Glutamatergic neuron (in vitro differentiated cells): Measurements from ENCODE around the gene ULK4. TPM values are rescaled to one million over a fixed set of nuclear protein-coding genes. Genes with fewer than 3 reads are reported as not detected.

ENCODE experiments used
- DNase-seq: peaks from one replicate; pipeline ENCODE4 v3.0.0; 2022
- H3K27ac Mint-ChIP-seq: one replicate; pipeline ENCODE4 v1.8.0; 2020; ENCODE audit warnings: mild to moderate bottlenecking, mixed read lengths, inconsistent platforms; ENCODE audit not compliant: unreplicated experiment
- H3K27me3 Mint-ChIP-seq: one replicate; pipeline ENCODE4 v1.8.0; 2020; ENCODE audit warnings: mild to moderate bottlenecking, moderate library complexity, mixed read lengths, inconsistent platforms; ENCODE audit not compliant: unreplicated experiment
- H3K36me3 Mint-ChIP-seq: one replicate; pipeline ENCODE4 v1.8.0; 2020; ENCODE audit warnings: mild to moderate bottlenecking, mixed read lengths, inconsistent platforms; ENCODE audit not compliant: unreplicated experiment
- H3K4me1 Mint-ChIP-seq: one replicate; pipeline ENCODE4 v1.8.0; 2020; ENCODE audit warnings: mild to moderate bottlenecking, low read depth, mixed read lengths, inconsistent platforms; ENCODE audit not compliant: unreplicated experiment
- H3K4me3 Mint-ChIP-seq: one replicate; pipeline ENCODE4 v1.8.0; 2020; ENCODE audit warnings: mild to moderate bottlenecking, mixed read lengths, inconsistent platforms; ENCODE audit not compliant: unreplicated experiment
- H3K9me3 Mint-ChIP-seq: one replicate; pipeline ENCODE4 v1.8.0; 2020; ENCODE audit warnings: mild to moderate bottlenecking, moderate library complexity, mixed read lengths, inconsistent platforms; ENCODE audit not compliant: unreplicated experiment
- total RNA-seq: library from RNA; stranded (reverse); fragmentation: NEBNext Ultra II Directional; extraction: Animal tissue kit (Norgen Biotek cat#: 25700); gene quantifications from one replicate; pipeline ENCODE4 v1.2.1, GENCODE V29; 2021; ENCODE audit not compliant: unreplicated experiment
- TF ChIP-seq, protein P1 (sequence below): fragments of 200-600 bp; sonication (generic); IDR thresholded peaks from one replicate; pipeline ENCODE4 v1.5.0; 2021; ENCODE audit not compliant: partially characterized antibody, unreplicated experiment

Gene ULK4
- total RNA-seq, 1 donor from 2014 or later, result 9.7 TPM

DNA sequence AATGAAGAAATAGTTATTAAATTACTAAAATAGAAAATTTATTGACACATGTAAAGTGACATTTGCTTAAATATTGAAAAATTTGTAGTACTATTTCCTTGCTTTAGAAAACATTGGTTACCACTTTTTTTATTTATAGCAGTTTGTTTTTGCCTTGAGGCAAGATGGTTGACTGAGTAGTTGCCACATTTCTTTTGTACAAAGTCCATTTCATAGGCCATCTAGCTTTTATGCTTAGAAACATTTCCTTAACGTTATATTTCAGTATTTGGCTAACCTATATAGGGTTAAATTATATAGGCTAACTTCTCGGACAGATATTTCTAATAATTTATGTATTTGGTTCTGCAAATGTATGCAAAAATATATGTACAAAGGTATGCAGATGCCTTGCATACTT lies 745.5 kb downstream of the ULK4 start:
- TF ChIP-seq, protein P1, sequence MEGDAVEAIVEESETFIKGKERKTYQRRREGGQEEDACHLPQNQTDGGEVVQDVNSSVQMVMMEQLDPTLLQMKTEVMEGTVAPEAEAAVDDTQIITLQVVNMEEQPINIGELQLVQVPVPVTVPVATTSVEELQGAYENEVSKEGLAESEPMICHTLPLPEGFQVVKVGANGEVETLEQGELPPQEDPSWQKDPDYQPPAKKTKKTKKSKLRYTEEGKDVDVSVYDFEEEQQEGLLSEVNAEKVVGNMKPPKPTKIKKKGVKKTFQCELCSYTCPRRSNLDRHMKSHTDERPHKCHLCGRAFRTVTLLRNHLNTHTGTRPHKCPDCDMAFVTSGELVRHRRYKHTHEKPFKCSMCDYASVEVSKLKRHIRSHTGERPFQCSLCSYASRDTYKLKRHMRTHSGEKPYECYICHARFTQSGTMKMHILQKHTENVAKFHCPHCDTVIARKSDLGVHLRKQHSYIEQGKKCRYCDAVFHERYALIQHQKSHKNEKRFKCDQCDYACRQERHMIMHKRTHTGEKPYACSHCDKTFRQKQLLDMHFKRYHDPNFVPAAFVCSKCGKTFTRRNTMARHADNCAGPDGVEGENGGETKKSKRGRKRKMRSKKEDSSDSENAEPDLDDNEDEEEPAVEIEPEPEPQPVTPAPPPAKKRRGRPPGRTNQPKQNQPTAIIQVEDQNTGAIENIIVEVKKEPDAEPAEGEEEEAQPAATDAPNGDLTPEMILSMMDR, result no peak
- no peak overlapping the region for H3K4me3 Mint-ChIP-seq
- H3K9me3 Mint-ChIP-seq, result no peaks in the 10 kb centered on the region
- no peaks in the 10 kb centered on the region for H3K36me3 Mint-ChIP-seq
- H3K4me1 Mint-ChIP-seq, result peaks cover 29% of the 10 kb centered on the region
- H3K27ac Mint-ChIP-seq, result no peak overlapping the region
- DNase-seq, result no peak
- H3K27me3 Mint-ChIP-seq, result peaks cover 1% of the 10 kb centered on the region

- Mint-ChIP-seq H3K4me1 (peaks cover 29% of the 10 kb centered on the region), H3K27ac (no peak overlapping the region), H3K27me3 (no peaks in the 10 kb centered on the region), H3K36me3 (no peaks in the 10 kb centered on the region), H3K4me3 (no peak overlapping the region), H3K9me3 (no peaks in the 10 kb centered on the region)
- TF ChIP-seq, protein P1, result no peak
- no peak for DNase-seq
Observed at GRCh38 chr3:41213588-41213987, 748.3 kb downstream of the ULK4 start.

DNA sequence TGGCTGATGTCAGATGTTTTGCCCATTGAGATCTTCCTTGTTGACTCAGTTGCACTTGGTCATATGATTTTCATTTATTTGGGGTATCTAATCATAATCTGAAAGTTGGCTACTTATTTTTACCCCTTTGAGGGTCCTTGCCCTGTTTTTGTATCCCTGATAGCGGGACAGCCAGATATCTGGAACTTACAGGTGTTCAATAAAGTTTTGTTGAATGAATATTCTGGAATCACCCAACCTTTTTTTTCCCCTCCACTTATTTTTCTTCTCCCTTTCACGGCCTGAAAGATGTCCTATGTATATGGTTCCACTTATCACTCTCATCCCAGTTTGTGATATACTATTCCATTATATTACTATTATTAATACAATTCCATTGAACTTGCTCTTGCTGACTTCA lies 749.8 kb downstream of the ULK4 start:
- H3K27ac Mint-ChIP-seq, result no peak overlapping the region
- H3K4me1 Mint-ChIP-seq, result peaks cover 36% of the 10 kb centered on the region
- no peak overlapping the region for H3K4me3 Mint-ChIP-seq
- peaks cover 2% of the 10 kb centered on the region for H3K9me3 Mint-ChIP-seq
- H3K27me3 Mint-ChIP-seq, result no peaks in the 10 kb centered on the region
- no peaks in the 10 kb centered on the region for H3K36me3 Mint-ChIP-seq
- no peak for DNase-seq
- TF ChIP-seq, protein P1, result no peak

- Mint-ChIP-seq H3K27me3 (no peaks in the 10 kb centered on the region), H3K27ac (no peak overlapping the region), H3K9me3 (peaks cover 2% of the 10 kb centered on the region), H3K36me3 (no peaks in the 10 kb centered on the region), H3K4me1 (peaks cover 35% of the 10 kb centered on the region), H3K4me3 (no peak overlapping the region)
- TF ChIP-seq, protein P1, result no peak
- DNase-seq, result no peak
Observed at GRCh38 chr3:41210966-41211365, 750.9 kb downstream of the ULK4 start.

DNA sequence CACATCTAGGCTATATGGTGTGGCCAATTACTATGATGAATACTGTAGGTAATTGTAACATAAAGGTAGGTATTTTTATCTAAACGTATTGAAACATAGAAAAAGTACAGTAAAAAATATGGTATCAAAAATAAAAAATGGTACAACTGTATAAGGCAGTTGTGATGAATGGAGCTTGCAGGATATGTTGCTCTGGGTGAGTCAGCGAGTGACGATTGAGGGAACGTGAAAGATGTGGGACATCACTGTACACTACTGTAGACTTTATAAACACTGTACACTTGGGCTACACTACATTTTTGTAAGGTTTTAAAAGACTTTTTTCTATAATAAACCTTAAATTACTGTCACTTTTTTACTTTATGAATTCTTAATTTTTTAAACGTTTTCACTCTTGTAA lies 752.3 kb downstream of the ULK4 start:
- no peak overlapping the region for H3K27ac Mint-ChIP-seq
- no peaks in the 10 kb centered on the region for H3K36me3 Mint-ChIP-seq
- H3K4me3 Mint-ChIP-seq, result no peak overlapping the region
- peaks cover 2% of the 10 kb centered on the region for H3K9me3 Mint-ChIP-seq
- H3K4me1 Mint-ChIP-seq, result peaks cover 37% of the 10 kb centered on the region
- DNase-seq, result no peak
- H3K27me3 Mint-ChIP-seq, result no peaks in the 10 kb centered on the region
- TF ChIP-seq, protein P1, result no peak
